K562 (cell line): Measurements from ENCODE around the gene PTAFR. TPM values are rescaled to one million over a fixed set of nuclear protein-coding genes. Genes with fewer than 3 reads are reported as not detected.

Experiments used
- CHAMP1 ChIP-seq: fragments of 450-650 bp; IDR thresholded peaks from 2 replicates; pipeline ENCODE4 v1.6.1; 2016; ENCODE audit warnings: mild to moderate bottlenecking
- MTA1 ChIP-seq: fragments of 450-650 bp; IDR thresholded peaks from 2 replicates; pipeline ENCODE4 v1.6.1; 2017; ENCODE audit warnings: borderline replicate concordance
- NFIX ChIP-seq: fragments of 250-450 bp; sonication (Bioruptor Pico); IDR thresholded peaks from 2 replicates; pipeline ENCODE4 v1.4.0; 2020; ENCODE audit warnings: low read depth, mild to moderate bottlenecking, moderate library complexity
- NFRKB ChIP-seq: fragments of 450-650 bp; IDR thresholded peaks from 2 replicates; pipeline ENCODE4 v1.6.1; 2016; ENCODE audit warnings: low read depth
- NRF1 ChIP-seq, 2 experiments: fragments of 450-650 bp; IDR thresholded peaks in 1 of 2; conservative IDR thresholded peaks in 1 of 2; 2 replicates each; pipeline ENCODE4 v1.6.1; 2014; ENCODE audit warnings: mild to moderate bottlenecking in 2 of 2
- SMARCC2 ChIP-seq: fragments of 450-650 bp; IDR thresholded peaks from 2 replicates; pipeline ENCODE4 v1.6.1; 2017; ENCODE audit warnings: antibody characterized with exemption, moderate library complexity, mild to moderate bottlenecking, low read depth
- TBL1XR1 ChIP-seq, 2 experiments: IDR thresholded peaks; 2 replicates each; pipeline ENCODE4 v1.6.1; 2012; ENCODE audit warnings: improper control_type of control experiment in 2 of 2, low read length in 2 of 2, mild to moderate bottlenecking in 1 of 2
- ZKSCAN3 ChIP-seq: fragments of 250-450 bp; sonication (Bioruptor Pico); IDR thresholded peaks from 2 replicates; pipeline ENCODE4 v1.4.0; 2020
- ZNF175 ChIP-seq: fragments of 200-800 bp; sonication (Bioruptor generic); IDR thresholded peaks from 2 replicates; pipeline ENCODE4 v1.6.1; 2016; ENCODE audit warnings: low read depth, mild to moderate bottlenecking, missing genetic modification characterization, missing compliant biosample characterization
- ZNF639 ChIP-seq, 2 experiments: fragments of 200-800 bp in 1 of 2; sonication (Bioruptor generic) in 1 of 2; sonication (generic) in 1 of 2; formaldehyde crosslinking in 1 of 2; IDR thresholded peaks in 1 of 2; conservative IDR thresholded peaks in 1 of 2; 2 replicates each; pipeline versions ENCODE4 v1.5.0 to v1.6.1; 2016 to 2020; ENCODE audit warnings: missing compliant biosample characterization in 1 of 2, missing genetic modification characterization in 1 of 2, missing genetic modification reagents in 1 of 2
- polyA plus RNA-seq, 8 experiments: library from polyadenylated mRNA; depleted of rRNA in 4 of 8; stranded (reverse) in 5 of 8; unstranded in 3 of 8; fragments of >200 nt; fragmentation: Nextera tagmentation in 2 of 8; fragmentation: Illumina TruSeq in 1 of 8; extraction: Ambion mirVana in 2 of 8; extraction: Trizol in 1 of 8; gene quantifications; 2 replicates each; pipeline versions ENCODE4 v1.2.1 to v1.2.3, GENCODE V29; 2011 to 2014; ENCODE audit warnings: inconsistent platforms in 1 of 8, missing spikeins in 1 of 8
- total RNA-seq, 7 experiments: library from RNA; depleted of rRNA in 6 of 7; stranded (reverse); fragments of >200 nt in 6 of 7; fragmentation: Illumina TruSeq in 2 of 7; extraction: Trizol in 2 of 7; gene quantifications; 2 replicates each; pipeline versions ENCODE4 v1.2.1 to v1.2.3, GENCODE V29; 2011 to 2021; ENCODE audit warnings: low replicate concordance in 1 of 7
- TF ChIP-seq, protein P1 (sequence below): fragments of 450-650 bp; IDR thresholded peaks from 2 replicates; pipeline ENCODE4 v1.6.1; 2016
- TF ChIP-seq, protein P2 (sequence below), 2 experiments: IDR thresholded peaks in 1 of 2; conservative IDR thresholded peaks in 1 of 2; 2 replicates each; pipeline ENCODE4 v1.6.1; 2016; ENCODE audit warnings: low read depth in 2 of 2, mild to moderate bottlenecking in 1 of 2, missing compliant biosample characterization in 1 of 2, missing genetic modification characterization in 1 of 2, moderate library complexity in 1 of 2
- TF ChIP-seq, protein P3 (sequence below), 3 experiments: IDR thresholded peaks in 2 of 3; conservative IDR thresholded peaks in 1 of 3; 2 replicates each; pipeline ENCODE4 v1.5.1; 2011 to 2012; ENCODE audit warnings: low read length in 3 of 3, mild to moderate bottlenecking in 3 of 3, control low read depth in 2 of 3, improper control_type of control experiment in 1 of 3, inconsistent platforms in 1 of 3, low read depth in 1 of 3, mixed read lengths in 1 of 3, moderate library complexity in 1 of 3; ENCODE audit not compliant: insufficient read depth in 2 of 3

The PTAFR gene
- total and polyA plus RNA-seq, 9 of the 15 experiments (the other 6 are each of a cell fraction or from before 2014, with no cell fraction given), result 0.15 to 0.55 (median 0.40) TPM; not detected in 1

GRCh38 chr1:28115267-28115666 lies 61.2 kb downstream of the PTAFR start (continued):
- TF ChIP-seq NFIX (no peak), TBL1XR1 (IDR thresholded peaks at IDR 0.05; ENCODE audit: low read length in 2 of 2) (peak in 1 of 2 experiments; percentile 59; a peak in 1 of 4 replicates), NRF1 (conservative IDR thresholded peaks at IDR 0.05 in 1 of 2, IDR thresholded peaks at IDR 0.05 in 1 of 2) (0 out of 4 replicates have a peak, but pooled peaks of 1 of the 2 experiments have one; percentile 4), NFRKB (peak; percentile 65), ZNF175 (CRISPR knock-in tag) (peak; percentile 86), MTA1 (0 out of 2 replicates have a peak, but pooled peaks have one; percentile 56), CHAMP1 (no peak), SMARCC2 (peak; percentile 75; the same call in 1 of the 2 replicates), ZKSCAN3 (CRISPR knock-in tag) (no peak), ZNF639 (CRISPR knock-in tag; conservative IDR thresholded peaks at IDR 0.05 in 1 of 2, IDR thresholded peaks at IDR 0.05 in 1 of 2) (0 out of 4 replicates have a peak, but pooled peaks of 1 of the 2 experiments have one; percentile 60)
- TF ChIP-seq, protein P1, sequence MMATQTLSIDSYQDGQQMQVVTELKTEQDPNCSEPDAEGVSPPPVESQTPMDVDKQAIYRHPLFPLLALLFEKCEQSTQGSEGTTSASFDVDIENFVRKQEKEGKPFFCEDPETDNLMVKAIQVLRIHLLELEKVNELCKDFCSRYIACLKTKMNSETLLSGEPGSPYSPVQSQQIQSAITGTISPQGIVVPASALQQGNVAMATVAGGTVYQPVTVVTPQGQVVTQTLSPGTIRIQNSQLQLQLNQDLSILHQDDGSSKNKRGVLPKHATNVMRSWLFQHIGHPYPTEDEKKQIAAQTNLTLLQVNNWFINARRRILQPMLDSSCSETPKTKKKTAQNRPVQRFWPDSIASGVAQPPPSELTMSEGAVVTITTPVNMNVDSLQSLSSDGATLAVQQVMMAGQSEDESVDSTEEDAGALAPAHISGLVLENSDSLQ, result peak; percentile 47; the same call in 1 of the 2 replicates
- TF ChIP-seq, protein P2, sequence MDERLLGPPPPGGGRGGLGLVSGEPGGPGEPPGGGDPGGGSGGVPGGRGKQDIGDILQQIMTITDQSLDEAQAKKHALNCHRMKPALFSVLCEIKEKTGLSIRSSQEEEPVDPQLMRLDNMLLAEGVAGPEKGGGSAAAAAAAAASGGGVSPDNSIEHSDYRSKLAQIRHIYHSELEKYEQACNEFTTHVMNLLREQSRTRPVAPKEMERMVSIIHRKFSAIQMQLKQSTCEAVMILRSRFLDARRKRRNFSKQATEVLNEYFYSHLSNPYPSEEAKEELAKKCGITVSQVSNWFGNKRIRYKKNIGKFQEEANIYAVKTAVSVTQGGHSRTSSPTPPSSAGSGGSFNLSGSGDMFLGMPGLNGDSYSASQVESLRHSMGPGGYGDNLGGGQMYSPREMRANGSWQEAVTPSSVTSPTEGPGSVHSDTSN (CRISPR knock-in tag; IDR thresholded peaks at IDR 0.05; ENCODE audit: low read depth), result no peak
- TF ChIP-seq, protein P2 (tag; conservative IDR thresholded peaks at IDR 0.05; ENCODE audit: low read depth), result peak; percentile 69
- TF ChIP-seq, protein P3, sequence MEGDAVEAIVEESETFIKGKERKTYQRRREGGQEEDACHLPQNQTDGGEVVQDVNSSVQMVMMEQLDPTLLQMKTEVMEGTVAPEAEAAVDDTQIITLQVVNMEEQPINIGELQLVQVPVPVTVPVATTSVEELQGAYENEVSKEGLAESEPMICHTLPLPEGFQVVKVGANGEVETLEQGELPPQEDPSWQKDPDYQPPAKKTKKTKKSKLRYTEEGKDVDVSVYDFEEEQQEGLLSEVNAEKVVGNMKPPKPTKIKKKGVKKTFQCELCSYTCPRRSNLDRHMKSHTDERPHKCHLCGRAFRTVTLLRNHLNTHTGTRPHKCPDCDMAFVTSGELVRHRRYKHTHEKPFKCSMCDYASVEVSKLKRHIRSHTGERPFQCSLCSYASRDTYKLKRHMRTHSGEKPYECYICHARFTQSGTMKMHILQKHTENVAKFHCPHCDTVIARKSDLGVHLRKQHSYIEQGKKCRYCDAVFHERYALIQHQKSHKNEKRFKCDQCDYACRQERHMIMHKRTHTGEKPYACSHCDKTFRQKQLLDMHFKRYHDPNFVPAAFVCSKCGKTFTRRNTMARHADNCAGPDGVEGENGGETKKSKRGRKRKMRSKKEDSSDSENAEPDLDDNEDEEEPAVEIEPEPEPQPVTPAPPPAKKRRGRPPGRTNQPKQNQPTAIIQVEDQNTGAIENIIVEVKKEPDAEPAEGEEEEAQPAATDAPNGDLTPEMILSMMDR (IDR thresholded peaks at IDR 0.05 in 2 of 3, conservative IDR thresholded peaks at IDR 0.05 in 1 of 3; ENCODE audit: insufficient read depth in 2 of 3, low read depth in 1 of 3, low read length in 3 of 3), result no peak
